Suprapubic skin (tissue), 4 donors: ENCODE data around the gene NCBP2. TPM values are rescaled to one million over a fixed set of nuclear protein-coding genes. Genes with fewer than 3 reads are reported as not detected.

Experiments
- DNase-seq, 2 donors: peaks; one replicate each; pipeline ENCODE4 v3.0.0-alpha.2; 2019; ENCODE audit warnings: low spot score in 2 of 2
- H3K27ac ChIP-seq: fragments of 200-600 bp; sonication (generic); one replicate; pipeline ENCODE4 v1.5.1; 2019
- H3K27me3 ChIP-seq: fragments of 200-600 bp; sonication (generic); one replicate; pipeline ENCODE4 v1.5.1; 2019
- H3K36me3 ChIP-seq: fragments of 200-600 bp; sonication (generic); one replicate; pipeline ENCODE4 v1.5.1; 2019
- H3K4me1 ChIP-seq: fragments of 200-600 bp; sonication (generic); one replicate; pipeline ENCODE4 v1.5.1; 2019
- H3K4me3 ChIP-seq: fragments of 200-600 bp; sonication (generic); one replicate; pipeline ENCODE4 v1.5.1; 2019; ENCODE audit warnings: mild to moderate bottlenecking
- H3K9me3 ChIP-seq: fragments of 200-600 bp; sonication (generic); one replicate; pipeline ENCODE4 v1.5.1; 2019
- CTCF ChIP-seq, 2 donors: fragments of 200-600 bp in 1 of 2; fragments of 450-650 bp in 1 of 2; sonication (generic) in 1 of 2; IDR thresholded peaks; one replicate each; pipeline ENCODE4 v1.5.1; 2016 to 2019; ENCODE audit warnings: antibody characterized with exemption in 2 of 2, mild to moderate bottlenecking in 1 of 2, moderate library complexity in 1 of 2
- EP300 ChIP-seq: sonication (generic); formaldehyde crosslinking; IDR thresholded peaks from one replicate; pipeline ENCODE4 v1.6.1; 2017; ENCODE audit warnings: antibody characterized with exemption
- POLR2A ChIP-seq, 2 donors: fragments of 450-650 bp; IDR thresholded peaks; one replicate each; pipeline ENCODE4 v1.6.1; 2017; ENCODE audit warnings: antibody characterized with exemption in 2 of 2, mild to moderate bottlenecking in 2 of 2, moderate library complexity in 2 of 2
- POLR2AphosphoS5 ChIP-seq, 3 donors: sonication (generic); formaldehyde crosslinking; IDR thresholded peaks; one replicate each; pipeline ENCODE4 v1.6.1; 2017; ENCODE audit warnings: antibody characterized with exemption in 3 of 3
- whole genome bisulfite sequencing: methylation state at CpG from one replicate; pipeline ENCODE4 v1.1.5; 2018; 5-methylcytosine and 5-hydroxymethylcytosine counted together
- total RNA-seq, 4 donors: library from RNA; depleted of rRNA; stranded (reverse); fragments of >200 nt; gene quantifications; one replicate each; pipeline ENCODE4 v1.1.0, GENCODE V29; 2016

Gene NCBP2
- total RNA-seq, 4 donors from 2014 or later = 27.1 to 33.0 (median 28.3) TPM

GRCh38 chr3:196941729-196942225 is 551 bp downstream of the NCBP2 start:
- H3K4me1 ChIP-seq = peaks cover 30% of the 10 kb centered on the region
- H3K4me3 ChIP-seq = peak overlapping the region; percentile 84
- peaks cover 30% of the 10 kb centered on the region for H3K36me3 ChIP-seq
- no peaks in the 10 kb centered on the region for H3K27me3 ChIP-seq
- 0% methylated on average over 24 of the region's 31 CpGs for WGBS
- no peaks in the 10 kb centered on the region for H3K9me3 ChIP-seq
- peak overlapping the region; percentile 98 for H3K27ac ChIP-seq
- TF ChIP-seq EP300 = no peak
- no peak for TF ChIP-seq POLR2AphosphoS5 (IDR thresholded peaks at IDR 0.05)
- no peak for TF ChIP-seq POLR2A (IDR thresholded peaks at IDR 0.05)
- TF ChIP-seq CTCF (IDR thresholded peaks at IDR 0.05) = no peak
- peak in 1 of 2 donors; percentile 83 for DNase-seq

GRCh38 chr3:196938576-196938975 is 3.8 kb downstream of the NCBP2 start:
- TF ChIP-seq CTCF (IDR thresholded peaks at IDR 0.05) (no peak), POLR2AphosphoS5 (IDR thresholded peaks at IDR 0.05) (no peak), EP300 (no peak), POLR2A (IDR thresholded peaks at IDR 0.05) (no peak)
- 88% methylated on average over 5 of the region's 5 CpGs for WGBS
- Histone ChIP-seq H3K27ac (no peak overlapping the region), H3K4me1 (peaks cover 20% of the 10 kb centered on the region), H3K4me3 (no peak overlapping the region), H3K9me3 (no peaks in the 10 kb centered on the region), H3K36me3 (peaks cover 55% of the 10 kb centered on the region), H3K27me3 (no peaks in the 10 kb centered on the region)
- no peak for DNase-seq

- H3K36me3 ChIP-seq = peaks cover 59% of the 10 kb centered on the region
- no peak overlapping the region for H3K27ac ChIP-seq
- 74% methylated on average over 2 of the region's 2 CpGs for WGBS
- H3K27me3 ChIP-seq = no peaks in the 10 kb centered on the region
- DNase-seq = no peak
- no peaks in the 10 kb centered on the region for H3K9me3 ChIP-seq
- TF ChIP-seq EP300 = no peak
- peaks cover 15% of the 10 kb centered on the region for H3K4me1 ChIP-seq
- no peak overlapping the region for H3K4me3 ChIP-seq
These were observed 4.2 kb downstream of the NCBP2 start for GRCh38 chr3:196938124-196938523.

GRCh38 chr3:196936288-196936687 is 6.0 kb downstream of the NCBP2 start:
- Histone ChIP-seq H3K27me3 (no peaks in the 10 kb centered on the region), H3K4me3 (no peak overlapping the region), H3K9me3 (no peaks in the 10 kb centered on the region), H3K36me3 (peaks cover 74% of the 10 kb centered on the region), H3K4me1 (peaks cover 11% of the 10 kb centered on the region), H3K27ac (no peak overlapping the region)
- no peak for DNase-seq
- WGBS = 83% methylated on average over 3 of the region's 3 CpGs
- TF ChIP-seq POLR2AphosphoS5 (IDR thresholded peaks at IDR 0.05) (no peak), POLR2A (IDR thresholded peaks at IDR 0.05) (no peak), EP300 (no peak), CTCF (IDR thresholded peaks at IDR 0.05) (no peak)

GRCh38 chr3:196932600-196932999 is 9.7 kb downstream of the NCBP2 start:
- no peak overlapping the region for H3K27ac ChIP-seq
- no peak for TF ChIP-seq POLR2AphosphoS5 (IDR thresholded peaks at IDR 0.05)
- no peak for TF ChIP-seq CTCF (IDR thresholded peaks at IDR 0.05)
- TF ChIP-seq POLR2A (IDR thresholded peaks at IDR 0.05) = no peak
- TF ChIP-seq EP300 = no peak
- no peak overlapping the region for H3K4me3 ChIP-seq
- no peaks in the 10 kb centered on the region for H3K4me1 ChIP-seq
- DNase-seq = no peak
- H3K36me3 ChIP-seq = peaks cover 86% of the 10 kb centered on the region
- H3K27me3 ChIP-seq = no peaks in the 10 kb centered on the region
- no peaks in the 10 kb centered on the region for H3K9me3 ChIP-seq
- WGBS = 82% methylated on average over 3 of the region's 3 CpGs
